GM18498 (cell line): ENCODE measurements around the gene A2ML1.
"Not testable (repeated sequence)": the region's sequence is repeated elsewhere in the genome, so short reads cannot be mapped to it uniquely, and the experiment has no call there.

Source experiments
- ATAC-seq: cut with Tn5 transposase; IDR thresholded peaks from one replicate; pipeline ENCODE4 v1.9.1; 2021; ENCODE audit warnings: mild to moderate bottlenecking, moderate library complexity; ENCODE audit not compliant: unreplicated experiment

Gene A2ML1

GRCh38 chr12:8816448-8817050, 5.9 kb upstream of the A2ML1 start:
- ATAC-seq = no peak

- no peak for ATAC-seq
Measured at GRCh38 chr12:8817856-8818255, 4.6 kb upstream of the A2ML1 start.

GRCh38 chr12:8818526-8818925, 3.9 kb upstream of the A2ML1 start:
- no peak for ATAC-seq

GRCh38 chr12:8819666-8819980, 2.8 kb upstream of the A2ML1 start:
- no peak for ATAC-seq

GRCh38 chr12:8820676-8821407, 1.6 kb upstream of the A2ML1 start:
- not testable (repeated sequence) for ATAC-seq

- ATAC-seq = no peak
Measured at GRCh38 chr12:8821591-8821990, 830 bp upstream of the A2ML1 start.

- no peak for ATAC-seq
Measured at GRCh38 chr12:8823565-8824300, 1.3 kb downstream of the A2ML1 start.

GRCh38 chr12:8827551-8828256, 5.3 kb downstream of the A2ML1 start:
- no peak for ATAC-seq

- ATAC-seq = no peak
Measured at GRCh38 chr12:8828257-8829124, 6.1 kb downstream of the A2ML1 start.

GRCh38 chr12:8829125-8829518, 6.7 kb downstream of the A2ML1 start:
- ATAC-seq = no peak

- ATAC-seq = no peak
Measured at GRCh38 chr12:8829621-8830020, 7.2 kb downstream of the A2ML1 start.

- no peak for ATAC-seq
Measured at GRCh38 chr12:8831116-8831515, 8.7 kb downstream of the A2ML1 start.

- ATAC-seq = no peak
Measured at GRCh38 chr12:8832500-8832899, 10.1 kb downstream of the A2ML1 start.

GRCh38 chr12:8834230-8834629, 11.8 kb downstream of the A2ML1 start:
- ATAC-seq = no peak

GRCh38 chr12:8837291-8837690, 14.9 kb downstream of the A2ML1 start:
- no peak for ATAC-seq

- no peak for ATAC-seq
Measured at GRCh38 chr12:8840321-8840720, 17.9 kb downstream of the A2ML1 start.

GRCh38 chr12:8840938-8841633, 18.7 kb downstream of the A2ML1 start:
- ATAC-seq = no peak

GRCh38 chr12:8841778-8842177, 19.4 kb downstream of the A2ML1 start:
- ATAC-seq = no peak

GRCh38 chr12:8844665-8845064, 22.2 kb downstream of the A2ML1 start:
- ATAC-seq = no peak

- ATAC-seq = no peak
Measured at GRCh38 chr12:8846305-8846704, 23.9 kb downstream of the A2ML1 start.
